ENCODE results near the gene CCDC88B. TPM values are rescaled to one million over a fixed set of nuclear protein-coding genes. Genes with fewer than 3 reads are reported as not detected.

Gene CCDC88B
- total RNA-seq, 4 donors from 2014 or later = 7.4 to 14.9 (median 13.7) TPM

GRCh38 chr11:64364911-64365310 is 24.9 kb downstream of the CCDC88B start:
- H3K27me3 ChIP-seq = no peaks in the 10 kb centered on the region
- peaks cover 32 to 99% (median 66%) of the 10 kb centered on the region in 3 donors for H3K36me3 ChIP-seq
- peaks cover 7 to 25% (median 7%) of the 10 kb centered on the region in 3 donors for H3K4me1 ChIP-seq
- DNase-seq = no peak
- intact Hi-C loops (cut with DNase I) = no loop called here
- no peaks in the 10 kb centered on the region for H3K9me3 ChIP-seq
- TF ChIP-seq POLR2A (IDR thresholded peaks at IDR 0.05) = no peak
- no peak for TF ChIP-seq CTCF (IDR thresholded peaks at IDR 0.05)
- no peak overlapping the region for H3K27ac ChIP-seq
- H3K4me3 ChIP-seq = no peak overlapping the region
- 67 to 90% methylated on average over 2 of the region's 4 CpGs for WGBS, 2 donors

- intact Hi-C loops (cut with DNase I) = no loop called here
- DNase-seq = no peak
- Histone ChIP-seq H3K27ac (no peak overlapping the region), H3K27me3 (no peaks in the 10 kb centered on the region), H3K36me3 (peaks cover 33 to 100% (median 66%) of the 10 kb centered on the region in 3 donors), H3K9me3 (no peaks in the 10 kb centered on the region), H3K4me3 (no peak overlapping the region), H3K4me1 (peaks cover 0 to 7% (median 0%) of the 10 kb centered on the region in 3 donors)
- 57 to 63% methylated on average over 1 of the region's 1 CpG for whole genome bisulfite sequencing, 2 donors
- TF ChIP-seq POLR2A (IDR thresholded peaks at IDR 0.05) = no peak
- no peak for TF ChIP-seq CTCF (IDR thresholded peaks at IDR 0.05)
Observed at GRCh38 chr11:64366751-64367150, 26.7 kb downstream of the CCDC88B start.

- Histone ChIP-seq H3K27ac (no peak overlapping the region), H3K4me3 (no peak overlapping the region), H3K4me1 (peaks cover 0 to 7% (median 0%) of the 10 kb centered on the region in 3 donors), H3K36me3 (peaks cover 28 to 91% (median 58%) of the 10 kb centered on the region in 3 donors), H3K9me3 (no peaks in the 10 kb centered on the region), H3K27me3 (no peaks in the 10 kb centered on the region)
- whole genome bisulfite sequencing, 2 donors = 91 to 100% methylated on average over 5 to 7 of the region's 46 CpGs
- DNase-seq = no peak
- TF ChIP-seq POLR2A (IDR thresholded peaks at IDR 0.05) (no peak), CTCF (IDR thresholded peaks at IDR 0.05) (no peak)
- intact Hi-C loops (cut with DNase I) = no loop called here
Observed at GRCh38 chr11:64367931-64368672, 28.1 kb downstream of the CCDC88B start.

GRCh38 chr11:64368673-64369074 is 28.7 kb downstream of the CCDC88B start:
- no peak for DNase-seq

GRCh38 chr11:64369440-64370421 is 29.7 kb downstream of the CCDC88B start:
- peaks cover 0 to 7% (median 0%) of the 10 kb centered on the region in 3 donors for H3K4me1 ChIP-seq
- no peak overlapping the region for H3K4me3 ChIP-seq
- H3K27ac ChIP-seq = no peak overlapping the region
- no peaks in the 10 kb centered on the region for H3K27me3 ChIP-seq
- intact Hi-C loops (cut with DNase I) = no loop called here
- DNase-seq = no peak
- peaks cover 28 to 74% (median 52%) of the 10 kb centered on the region in 3 donors for H3K36me3 ChIP-seq
- TF ChIP-seq POLR2A (IDR thresholded peaks at IDR 0.05) = no peak
- no peak for TF ChIP-seq CTCF (IDR thresholded peaks at IDR 0.05)
- WGBS, 2 donors = 79 to 90% methylated on average over 22 to 24 of the region's 82 CpGs
- no peaks in the 10 kb centered on the region for H3K9me3 ChIP-seq

More at GRCh38 chr11:64368673-64369074, 28.7 kb downstream of the CCDC88B start:
- H3K9me3 ChIP-seq = no peaks in the 10 kb centered on the region
- TF ChIP-seq POLR2A (IDR thresholded peaks at IDR 0.05) = no peak
- H3K36me3 ChIP-seq = peaks cover 28 to 85% (median 52%) of the 10 kb centered on the region in 3 donors
- WGBS, 2 donors = 92 to 94% methylated on average over 16 to 19 of the region's 28 CpGs
- no peak overlapping the region for H3K27ac ChIP-seq
- peaks cover 0 to 7% (median 0%) of the 10 kb centered on the region in 3 donors for H3K4me1 ChIP-seq
- H3K27me3 ChIP-seq = no peaks in the 10 kb centered on the region
- no peak overlapping the region for H3K4me3 ChIP-seq
- intact Hi-C loops (cut with DNase I) = no loop called here

All from esophagus squamous epithelium (tissue), 5 donors.